Esophagus mucosa (tissue), 1 donor: ENCODE measurements around the gene TPRX1. TPM values are rescaled to one million over a fixed set of nuclear protein-coding genes. Genes with fewer than 3 reads are reported as not detected.
A peak's percentile ranks its signal among the peaks of the same experiment; 100 is the strongest.
"Not testable (repeated sequence)": the region's sequence is repeated elsewhere in the genome, so short reads cannot be mapped to it uniquely, and the experiment has no call there.

Experiments used
- ATAC-seq: fragments of 200-7000 bp; cut with Tn5 transposase; one replicate; pipeline ENCODE4 v1.9.1; 2020
- total RNA-seq: library from RNA; stranded (reverse); gene quantifications from one replicate; pipeline ENCODE4 v1.2.4, GENCODE V29; 2023
- donor health status: DM: yes; HTN: yes; CAD: no.

TPRX1 gene
- not detected for total RNA-seq

GRCh38 chr19:47804451-47804850 is at the start of gene TPRX1:
TSS of gene TPRX1 (minus strand) at chr19:47804551. CDS start at chr19:47804539, 12 bp downstream.
- peak; percentile 15 for ATAC-seq

GRCh38 chr19:47853003-47853402 is 48.7 kb upstream of the TPRX1 start:
- ATAC-seq: no peak

DNA sequence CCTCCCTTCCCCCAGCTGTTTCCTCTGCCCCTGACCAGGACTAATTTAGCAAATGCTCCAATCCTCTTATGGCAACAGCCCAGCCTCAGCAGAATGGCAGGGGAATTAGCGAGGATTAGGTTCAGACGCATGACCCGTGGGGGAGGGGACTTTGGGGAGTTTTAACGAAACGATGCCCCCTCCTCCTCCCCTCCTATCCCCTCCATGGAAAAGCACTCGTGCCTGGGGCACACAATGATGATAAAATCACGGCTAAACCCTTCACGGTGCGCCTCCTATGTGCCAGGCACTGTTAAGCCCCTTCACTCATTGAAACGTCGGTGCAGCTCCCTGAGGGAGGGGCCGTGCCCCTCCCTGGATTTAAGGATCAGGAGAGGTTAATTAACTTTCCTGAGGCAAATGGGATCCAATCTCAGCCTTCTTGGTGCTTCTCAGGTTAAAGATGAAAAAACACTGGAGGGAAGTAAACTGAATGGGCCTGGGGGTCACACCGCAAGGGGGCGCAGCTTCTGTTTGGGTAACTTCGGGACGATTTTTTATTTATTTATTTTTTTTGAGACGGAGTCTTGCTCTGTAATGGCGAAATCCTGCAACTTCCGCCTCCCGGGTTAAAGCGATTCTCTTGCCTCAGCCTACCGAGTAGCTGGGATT is 44.6 kb upstream of the TPRX1 start:
- ATAC-seq: no peak

GRCh38 chr19:47848425-47848822 is 44.1 kb upstream of the TPRX1 start:
- no peak for ATAC-seq

DNA sequence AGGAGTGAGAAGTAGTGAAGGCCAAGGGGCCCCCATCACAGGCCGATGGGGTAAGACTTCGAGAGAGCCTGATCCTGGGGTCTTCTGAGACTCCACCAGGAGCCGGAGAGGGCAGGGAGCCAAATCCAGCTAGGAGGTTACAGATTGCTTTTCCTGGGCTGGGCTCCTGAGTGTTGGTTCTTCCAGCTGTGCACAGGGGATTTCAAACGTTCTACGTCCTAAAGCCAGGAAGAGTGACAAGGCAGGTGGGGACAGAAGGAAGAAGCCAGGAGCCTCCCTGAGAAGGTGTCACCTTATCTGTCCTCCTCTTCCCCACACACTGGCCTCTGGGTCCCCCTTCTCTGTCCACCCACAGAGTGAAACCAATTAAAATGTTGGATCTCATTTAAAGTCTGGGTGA is 38.6 kb upstream of the TPRX1 start:
- no peak for ATAC-seq

DNA sequence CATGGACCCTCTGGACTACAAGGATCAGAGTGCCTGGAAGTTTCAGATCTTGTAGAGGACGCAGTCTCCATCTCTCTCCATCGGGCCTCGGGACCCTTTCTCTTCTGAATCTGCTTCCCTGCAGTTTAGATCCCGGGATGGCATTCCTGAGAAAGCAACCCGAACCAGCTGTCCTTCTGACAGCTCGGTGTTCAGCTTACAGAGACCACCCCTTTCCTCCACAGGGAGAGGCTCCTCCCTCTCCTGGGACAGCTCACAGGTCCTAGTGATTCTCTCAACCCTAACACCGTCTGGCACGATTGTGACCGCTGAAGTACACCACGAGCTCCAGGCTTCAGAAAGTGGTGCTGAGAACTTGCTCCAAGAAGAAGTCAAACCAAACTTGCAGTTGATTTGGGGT is 35.6 kb upstream of the TPRX1 start:
- no peak for ATAC-seq

DNA sequence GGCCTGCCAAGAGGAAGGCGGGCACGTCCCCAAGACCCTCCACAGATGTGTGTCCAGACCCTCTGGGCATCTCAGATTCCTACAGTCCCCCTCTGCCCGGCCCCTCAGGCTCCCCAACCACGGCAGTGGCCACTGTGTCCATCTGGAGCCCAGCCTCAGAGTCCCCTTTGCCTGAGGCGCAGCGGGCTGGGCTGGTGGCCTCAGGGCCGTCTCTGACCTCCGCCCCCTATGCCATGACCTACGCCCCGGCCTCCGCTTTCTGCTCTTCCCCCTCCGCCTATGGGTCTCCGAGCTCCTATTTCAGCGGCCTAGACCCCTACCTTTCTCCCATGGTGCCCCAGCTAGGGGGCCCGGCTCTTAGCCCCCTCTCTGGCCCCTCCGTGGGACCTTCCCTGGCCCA is 35.1 kb upstream of the TPRX1 start:
- ATAC-seq: peak; percentile 23

DNA sequence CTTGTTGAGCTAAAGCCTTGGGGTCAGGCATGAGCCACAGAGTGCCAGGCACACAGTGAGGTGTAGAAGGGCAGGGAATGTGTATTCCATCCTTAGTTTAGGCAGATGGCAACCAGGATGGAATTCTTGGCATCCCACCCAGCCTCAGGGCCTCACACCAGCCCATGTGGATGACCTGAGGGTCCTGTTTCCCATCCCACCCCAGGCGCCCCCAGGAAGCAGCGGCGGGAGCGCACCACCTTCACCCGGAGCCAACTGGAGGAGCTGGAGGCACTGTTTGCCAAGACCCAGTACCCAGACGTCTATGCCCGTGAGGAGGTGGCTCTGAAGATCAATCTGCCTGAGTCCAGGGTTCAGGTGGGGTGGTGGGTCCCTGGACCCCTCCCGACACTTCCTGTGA is 31.7 kb upstream of the TPRX1 start:
- no peak for ATAC-seq

GRCh38 chr19:47832723-47833122 is 28.4 kb upstream of the TPRX1 start:
- no peak for ATAC-seq

- no peak for ATAC-seq
Measured at GRCh38 chr19:47826800-47827199, 22.4 kb upstream of the TPRX1 start.

GRCh38 chr19:47824396-47824795 is 20.0 kb upstream of the TPRX1 start:
- ATAC-seq: no peak

DNA sequence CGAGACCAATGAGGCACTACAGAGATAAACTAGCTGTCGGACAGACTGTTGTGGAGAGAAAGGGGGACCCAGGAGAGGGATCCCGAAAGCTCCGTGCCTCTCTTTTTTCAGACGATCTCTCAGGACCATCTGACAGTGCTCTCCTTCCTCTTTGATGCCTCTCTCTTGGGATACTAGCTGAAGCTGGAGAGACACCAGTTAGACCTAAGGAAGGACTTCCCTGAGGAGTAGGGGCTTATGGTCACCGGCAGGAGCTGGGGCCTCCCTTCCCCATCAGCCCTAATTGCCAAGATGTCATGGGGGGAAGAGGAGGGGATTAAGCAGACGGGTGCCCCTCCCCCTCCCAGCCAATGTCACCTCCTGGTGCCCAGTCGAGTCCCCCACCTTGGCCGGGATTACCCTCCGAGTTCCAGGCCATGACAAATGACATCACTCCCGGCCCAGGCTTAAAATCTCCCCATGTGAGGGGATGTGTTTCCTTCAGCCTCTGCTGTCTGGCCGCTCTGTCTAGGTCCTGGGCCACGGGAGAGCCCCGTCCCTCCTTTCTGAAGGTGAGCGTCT is 17.2 kb upstream of the TPRX1 start, which contains the start of gene CRX:
Gene CRX (plus strand): TSS at position 478 of the 561 bp plus-strand sequence. CDS start 12,507 bp downstream, outside the sequence.
- no peak for ATAC-seq

DNA sequence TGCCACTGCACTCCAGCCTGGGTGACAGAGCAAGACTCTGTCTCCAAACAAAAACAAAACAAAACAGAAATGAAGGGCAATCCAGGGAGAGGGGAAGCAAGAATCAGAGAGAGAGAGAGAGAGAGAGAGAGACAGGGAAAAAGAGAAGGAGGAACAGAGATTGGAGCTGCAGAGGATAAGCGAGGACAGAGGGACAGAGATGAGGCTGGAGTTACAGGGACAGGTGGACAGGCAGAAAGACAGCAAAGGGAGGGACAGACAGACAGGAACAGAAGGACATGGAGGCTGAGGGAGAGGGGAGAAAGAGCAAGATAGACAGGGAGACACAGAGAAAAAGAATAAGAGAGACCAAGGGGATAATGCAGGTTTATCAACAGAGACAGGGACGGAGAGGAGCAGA is 16.1 kb upstream of the TPRX1 start:
- no peak for ATAC-seq

GRCh38 chr19:47819858-47820257 is 15.5 kb upstream of the TPRX1 start:
- ATAC-seq: no peak

DNA sequence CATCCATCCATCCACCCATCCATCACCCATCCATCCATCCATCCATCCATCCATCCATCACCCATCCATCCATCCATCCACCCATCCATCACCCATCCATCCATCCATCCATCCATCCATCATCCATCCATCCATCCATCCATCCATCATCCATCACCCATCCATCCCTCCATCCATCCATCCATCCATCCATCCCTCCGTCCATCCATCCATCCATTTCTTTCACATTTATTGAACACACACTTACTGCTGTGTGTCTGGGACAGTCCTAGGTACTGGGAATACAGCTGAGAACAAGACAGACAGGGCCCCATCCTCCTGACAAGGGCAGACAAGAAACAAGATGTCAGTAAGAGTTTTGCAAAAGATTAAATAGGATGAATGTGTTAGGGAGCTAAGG is 13.9 kb upstream of the TPRX1 start:
- ATAC-seq: not testable (repeated sequence)

DNA sequence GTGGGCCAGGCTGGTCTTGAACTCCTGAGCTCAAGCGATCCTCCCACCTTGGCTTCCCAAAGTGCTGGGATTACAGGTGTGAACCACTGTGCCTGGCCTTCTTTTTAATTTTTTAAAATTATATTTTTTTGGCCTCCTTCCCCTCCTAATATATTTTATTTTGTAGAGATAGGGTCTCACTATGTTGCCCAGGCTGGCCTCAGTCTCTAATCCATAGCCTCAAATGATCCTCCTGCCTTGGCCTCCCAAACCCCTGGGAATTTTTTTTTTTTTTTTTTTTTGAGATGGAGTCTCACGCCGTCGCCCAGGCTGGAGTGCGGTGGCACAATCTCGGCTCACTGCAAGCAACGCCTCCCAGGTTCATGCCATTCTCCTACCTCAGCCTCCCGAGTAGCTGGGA is 11.9 kb upstream of the TPRX1 start:
- ATAC-seq: not testable (repeated sequence)

GRCh38 chr19:47813995-47814328 is 9.6 kb upstream of the TPRX1 start:
- no peak for ATAC-seq

DNA sequence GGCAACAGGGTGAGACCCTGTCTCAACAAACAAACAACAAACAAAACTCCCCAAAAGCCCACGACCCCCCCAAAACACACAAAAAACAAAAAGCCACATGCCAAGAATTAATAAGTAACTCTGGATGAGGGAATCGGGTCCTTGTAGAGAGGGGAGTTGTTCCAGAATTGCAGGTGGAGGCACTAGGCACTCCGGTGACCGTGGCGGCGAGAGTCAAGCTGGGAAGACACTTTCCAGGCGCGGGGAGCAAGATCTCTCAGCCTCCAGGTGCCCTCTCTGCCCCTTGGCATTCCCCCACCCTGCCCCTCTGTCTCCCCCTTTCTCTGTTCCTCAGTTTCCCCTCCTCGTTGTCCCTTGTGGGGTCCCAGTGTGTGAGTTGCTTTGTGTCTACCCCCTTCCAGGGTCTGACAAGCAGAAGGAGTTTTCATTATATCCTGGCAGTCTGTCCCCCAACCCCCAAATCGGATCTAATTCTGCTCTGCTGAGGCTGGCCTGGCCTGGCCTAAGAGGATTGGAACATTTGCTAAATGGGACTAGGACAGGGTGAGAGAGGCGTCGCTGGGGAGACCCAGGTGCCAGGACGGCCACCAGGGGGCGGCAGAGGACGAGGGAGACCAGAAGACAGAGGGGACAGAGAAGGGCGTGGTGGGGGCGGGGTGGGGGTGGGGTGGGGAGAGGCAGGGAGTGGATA is 9.1 kb upstream of the TPRX1 start:
- peak; percentile 71 for ATAC-seq

- ATAC-seq: no peak
Measured at GRCh38 chr19:47806435-47806834, 2.1 kb upstream of the TPRX1 start.

- ATAC-seq: no peak
Measured at GRCh38 chr19:47805313-47805712, 962 bp upstream of the TPRX1 start.

- ATAC-seq: not testable (repeated sequence)
Measured at GRCh38 chr19:47803671-47804070, 680 bp downstream of the TPRX1 start.

- ATAC-seq: not testable (repeated sequence)
Measured at GRCh38 chr19:47803148-47803547, 1.2 kb downstream of the TPRX1 start.

DNA sequence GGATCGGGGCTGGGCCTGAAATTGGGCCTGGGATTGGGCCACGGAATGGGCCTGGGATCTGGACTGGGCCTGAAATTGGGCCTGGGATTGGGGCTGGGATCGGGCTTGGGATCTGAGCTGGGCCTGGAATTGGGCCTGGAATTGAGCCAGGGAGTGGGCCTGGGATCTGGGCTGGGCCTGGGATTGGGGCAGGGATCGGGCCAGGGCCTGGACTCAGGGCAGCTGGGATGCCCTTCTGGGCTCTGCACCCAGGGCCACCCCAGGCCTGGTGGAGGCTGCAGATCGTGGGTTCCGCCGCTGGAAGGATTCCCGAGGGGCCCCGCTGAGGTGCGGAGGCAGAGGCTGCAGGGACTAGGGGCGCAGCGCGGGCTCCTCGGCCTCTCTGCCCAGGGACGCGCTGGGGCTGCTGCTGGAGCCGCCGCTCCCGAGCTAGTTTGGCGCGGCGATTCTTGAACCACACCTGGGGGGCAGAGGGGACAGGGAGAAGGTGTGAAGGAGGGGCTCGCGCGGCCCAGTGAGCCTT is 1.8 kb downstream of the TPRX1 start:
- ATAC-seq: no peak

- no peak for ATAC-seq
Measured at GRCh38 chr19:47801270-47801669, 3.1 kb downstream of the TPRX1 start.
